H9 (cell line): Measurements from ENCODE around the gene CCSER1. TPM values are rescaled to one million over a fixed set of nuclear protein-coding genes. Genes with fewer than 3 reads are reported as not detected.

Experiments
- DNase-seq: peaks from one replicate; pipeline ENCODE4 v3.0.0-alpha.2; 2017
- H2AFZ ChIP-seq: one replicate; pipeline ENCODE4 v1.6.1; 2013; ENCODE audit warnings: mild to moderate bottlenecking, low read length, control low read depth, moderate library complexity
- H2AK5ac ChIP-seq: 2 replicates; pipeline ENCODE4 v1.6.1; 2013; ENCODE audit warnings: low read length, control low read depth, mixed read lengths; ENCODE audit not compliant: insufficient read length
- H2BK120ac ChIP-seq: one replicate; pipeline ENCODE4 v1.6.1; 2013; ENCODE audit warnings: low read depth, mild to moderate bottlenecking, low read length, control low read depth, inconsistent platforms; ENCODE audit not compliant: poor library complexity, severe bottlenecking
- H2BK12ac ChIP-seq: 2 replicates; pipeline ENCODE4 v1.6.1; 2013; ENCODE audit warnings: low read length, control low read depth, mixed read lengths, low read depth; ENCODE audit not compliant: insufficient read length
- H2BK15ac ChIP-seq: 2 replicates; pipeline ENCODE4 v1.6.1; 2013; ENCODE audit warnings: low read depth, low read length, control low read depth
- H2BK20ac ChIP-seq: one replicate; pipeline ENCODE4 v1.6.1; 2013; ENCODE audit warnings: low read depth, mild to moderate bottlenecking, low read length, control low read depth, inconsistent platforms; ENCODE audit not compliant: poor library complexity, severe bottlenecking
- H2BK5ac ChIP-seq: 2 replicates; pipeline ENCODE4 v1.6.1; 2013; ENCODE audit warnings: low read length, control low read depth, mixed read lengths; ENCODE audit not compliant: insufficient read length
- H3K14ac ChIP-seq: 2 replicates; pipeline ENCODE4 v1.6.1; 2013; ENCODE audit warnings: low read length, control low read depth; ENCODE audit not compliant: insufficient read depth
- H3K18ac ChIP-seq: 2 replicates; pipeline ENCODE4 v1.6.1; 2013; ENCODE audit warnings: low read depth, mild to moderate bottlenecking, mixed read lengths, low read length, control low read depth; ENCODE audit not compliant: insufficient read length
- H3K23ac ChIP-seq: 2 replicates; pipeline ENCODE4 v1.6.1; 2013; ENCODE audit warnings: low read length, control low read depth, mixed read lengths, low read depth; ENCODE audit not compliant: insufficient read length
- H3K23me2 ChIP-seq: 2 replicates; pipeline ENCODE4 v1.6.1; 2013; ENCODE audit warnings: low read depth, mild to moderate bottlenecking, mixed read lengths, low read length, control low read depth; ENCODE audit not compliant: insufficient read length, poor library complexity, severe bottlenecking
- H3K27ac ChIP-seq: 2 replicates; pipeline ENCODE4 v1.5.1; 2013; ENCODE audit warnings: low read length, control low read depth, mixed read lengths, low read depth; ENCODE audit not compliant: insufficient read length
- H3K27me3 ChIP-seq: 2 replicates; pipeline ENCODE4 v1.6.1; 2013; ENCODE audit warnings: low read length, control low read depth, inconsistent platforms; ENCODE audit not compliant: insufficient read depth
- H3K4ac ChIP-seq: 2 replicates; pipeline ENCODE4 v1.6.1; 2013; ENCODE audit warnings: low read depth, mild to moderate bottlenecking, control low read depth, inconsistent platforms, low read length, moderate library complexity
- H3K4me1 ChIP-seq: 2 replicates; pipeline ENCODE4 v1.6.1; 2013; ENCODE audit warnings: low read length, control low read depth, inconsistent platforms; ENCODE audit not compliant: insufficient read depth
- H3K4me2 ChIP-seq: 2 replicates; pipeline ENCODE4 v1.6.1; 2013; ENCODE audit warnings: low read length, control low read depth, mixed read lengths; ENCODE audit not compliant: insufficient read length, insufficient read depth
- H3K56ac ChIP-seq: 2 replicates; pipeline ENCODE4 v1.6.1; 2013; ENCODE audit warnings: low read depth, mild to moderate bottlenecking, mixed read lengths, low read length, control low read depth; ENCODE audit not compliant: insufficient read length
- H3K79me1 ChIP-seq: 2 replicates; pipeline ENCODE4 v1.6.1; 2013; ENCODE audit warnings: low read depth, mild to moderate bottlenecking, moderate library complexity, low read length, control low read depth, inconsistent platforms; ENCODE audit not compliant: insufficient read depth, poor library complexity, severe bottlenecking
- H3K79me2 ChIP-seq: 2 replicates; pipeline ENCODE4 v1.6.1; 2013; ENCODE audit warnings: low read length, control low read depth, inconsistent platforms; ENCODE audit not compliant: insufficient read depth
- H3K9ac ChIP-seq: 2 replicates; pipeline ENCODE4 v1.6.1; 2013; ENCODE audit warnings: low read length, control low read depth, mixed read lengths; ENCODE audit not compliant: insufficient read length; ENCODE audit errors: extremely low read depth
- H3K9me3 ChIP-seq: one replicate; pipeline ENCODE4 v1.6.1; 2013; ENCODE audit warnings: low read depth, low read length, inconsistent platforms; ENCODE audit not compliant: control insufficient read depth
- H3T11ph ChIP-seq: one replicate; pipeline ENCODE4 v1.6.1; 2013; ENCODE audit warnings: mild to moderate bottlenecking, low read length, control low read depth, inconsistent platforms
- H4K20me1 ChIP-seq: one replicate; pipeline ENCODE4 v1.6.1; 2013; ENCODE audit not compliant: control insufficient read depth, insufficient read length, insufficient read depth
- H4K5ac ChIP-seq: 2 replicates; pipeline ENCODE4 v1.6.1; 2013; ENCODE audit warnings: low read depth, mild to moderate bottlenecking, mixed read lengths, low read length, control low read depth; ENCODE audit not compliant: insufficient read length
- H4K8ac ChIP-seq: replicated peaks from 2 replicates; pipeline ENCODE4 v1.6.1; 2013; ENCODE audit warnings: low read length, control low read depth, mixed read lengths, low read depth; ENCODE audit not compliant: insufficient read length
- H4K91ac ChIP-seq: 2 replicates; pipeline ENCODE4 v1.6.1; 2013; ENCODE audit warnings: low read depth, mild to moderate bottlenecking, moderate library complexity, mixed read lengths, low read length, control low read depth; ENCODE audit not compliant: insufficient read length
- H3K27ac Mint-ChIP-seq, 3 experiments: 2 replicates in 2 of 3; 3 replicates in 1 of 3; pipeline ENCODE4 v1.8.0; 2020 to 2021; ENCODE audit warnings: mixed read lengths in 3 of 3, mild to moderate bottlenecking in 1 of 3, moderate library complexity in 1 of 3
- H3K27me3 Mint-ChIP-seq: 2 replicates; pipeline ENCODE4 v1.8.0; 2021; ENCODE audit warnings: low read depth, mild to moderate bottlenecking, moderate library complexity, mixed read lengths
- H3K36me3 Mint-ChIP-seq, 3 experiments: 2 replicates in 2 of 3; 3 replicates in 1 of 3; pipeline ENCODE4 v1.8.0; 2020 to 2021; ENCODE audit warnings: low read depth in 3 of 3, mixed read lengths in 3 of 3; ENCODE audit not compliant: insufficient read depth in 1 of 3
- H3K4me1 Mint-ChIP-seq, 2 experiments: 2 replicates each; pipeline ENCODE4 v1.8.0; 2020; ENCODE audit warnings: mixed read lengths in 2 of 2
- H3K4me3 Mint-ChIP-seq, 2 experiments: 2 replicates in 1 of 2; 3 replicates in 1 of 2; pipeline ENCODE4 v1.8.0; 2020 to 2021; ENCODE audit warnings: mild to moderate bottlenecking in 2 of 2, mixed read lengths in 2 of 2, moderate library complexity in 1 of 2
- H3K9me3 Mint-ChIP-seq, 2 experiments: 2 replicates in 1 of 2; 3 replicates in 1 of 2; pipeline ENCODE4 v1.8.0; 2020; ENCODE audit warnings: mild to moderate bottlenecking in 2 of 2, mixed read lengths in 2 of 2, moderate library complexity in 1 of 2
- CTCF ChIP-seq: fragments of 200-600 bp; sonication (generic); conservative IDR thresholded peaks from 3 replicates; pipeline ENCODE4 v1.8.0; 2021; ENCODE audit warnings: antibody characterized with exemption, mild to moderate bottlenecking
- WGBS: extraction: QIAGEN DNeasy Blood & Tissue Kit; methylation state at CpG from one replicate; pipeline ENCODE4 v1.1.7; 2013; ENCODE audit warnings: missing lambda C conversion rate, low lambda C conversion rate, mixed read lengths; ENCODE audit not compliant: insufficient read length; ENCODE audit errors: extremely low coverage; 5-methylcytosine and 5-hydroxymethylcytosine counted together
- total RNA-seq: library from RNA; stranded (reverse); gene quantifications from 2 replicates; pipeline ENCODE4 v1.2.1, GENCODE V29; 2021

CCSER1 gene
- total RNA-seq, 1 experiment from 2014 or later = 0.37 TPM

GRCh38 chr4:91111556-91111955, 984.4 kb downstream of the CCSER1 start:
- Histone ChIP-seq H3K79me1 (no peaks in the 10 kb centered on the region), H3K23me2 (no peaks in the 10 kb centered on the region), H3T11ph (no peak overlapping the region), H2BK15ac (no peak overlapping the region), H2BK5ac (no peak overlapping the region), H3K79me2 (no peaks in the 10 kb centered on the region), H3K18ac (no peak overlapping the region), H3K14ac (no peak overlapping the region), H2BK20ac (no peak overlapping the region), H2AFZ (no peak overlapping the region), H2BK120ac (no peak overlapping the region), H4K20me1 (no peaks in the 10 kb centered on the region), H2BK12ac (no peak overlapping the region), H3K9ac (no peak overlapping the region), H4K5ac (no peak overlapping the region), H4K91ac (no peak overlapping the region), H3K4me1 (no peaks in the 10 kb centered on the region), H3K56ac (no peak overlapping the region), H3K27me3 (no peaks in the 10 kb centered on the region), H3K23ac (no peak overlapping the region), H3K4me2 (no peak overlapping the region), H2AK5ac (no peak overlapping the region), H3K4ac (no peak overlapping the region), H3K27ac (no peak overlapping the region), H4K8ac (no peak overlapping the region), H3K9me3 (no peaks in the 10 kb centered on the region)
- H3K36me3 Mint-ChIP-seq = peaks cover 2 to 12% (median 8%) of the 10 kb centered on the region in 3 experiments; a peak in 6 of 7 replicates
- peaks cover 7 to 10% of the 10 kb centered on the region in 2 experiments for H3K9me3 Mint-ChIP-seq
- peaks cover 6 to 8% of the 10 kb centered on the region in 2 experiments; a peak in 3 of 4 replicates for H3K4me1 Mint-ChIP-seq
- no peak for DNase-seq
- no peak for TF ChIP-seq CTCF
- no peaks in the 10 kb centered on the region for H3K27me3 Mint-ChIP-seq
- WGBS = no CpG with 5 or more reads among the region's 1 CpG
- H3K27ac Mint-ChIP-seq = peak overlapping the region in 1 of 3 experiments; percentile 44; a peak in 1 of 7 replicates
- no peak overlapping the region for H3K4me3 Mint-ChIP-seq
